Epithelial cell of prostate (primary cell): Measurements from ENCODE around the gene PPFIBP2.

ENCODE experiments used
- DNase-seq: peaks from one replicate; pipeline ENCODE4 v3.0.0-alpha.2; 2011; ENCODE audit warnings: low read depth, low spot score
- H3K27ac ChIP-seq: fragments of 450-650 bp; 2 replicates; pipeline ENCODE4 v1.5.1; 2017; ENCODE audit warnings: mild to moderate bottlenecking

Gene PPFIBP2

DNA sequence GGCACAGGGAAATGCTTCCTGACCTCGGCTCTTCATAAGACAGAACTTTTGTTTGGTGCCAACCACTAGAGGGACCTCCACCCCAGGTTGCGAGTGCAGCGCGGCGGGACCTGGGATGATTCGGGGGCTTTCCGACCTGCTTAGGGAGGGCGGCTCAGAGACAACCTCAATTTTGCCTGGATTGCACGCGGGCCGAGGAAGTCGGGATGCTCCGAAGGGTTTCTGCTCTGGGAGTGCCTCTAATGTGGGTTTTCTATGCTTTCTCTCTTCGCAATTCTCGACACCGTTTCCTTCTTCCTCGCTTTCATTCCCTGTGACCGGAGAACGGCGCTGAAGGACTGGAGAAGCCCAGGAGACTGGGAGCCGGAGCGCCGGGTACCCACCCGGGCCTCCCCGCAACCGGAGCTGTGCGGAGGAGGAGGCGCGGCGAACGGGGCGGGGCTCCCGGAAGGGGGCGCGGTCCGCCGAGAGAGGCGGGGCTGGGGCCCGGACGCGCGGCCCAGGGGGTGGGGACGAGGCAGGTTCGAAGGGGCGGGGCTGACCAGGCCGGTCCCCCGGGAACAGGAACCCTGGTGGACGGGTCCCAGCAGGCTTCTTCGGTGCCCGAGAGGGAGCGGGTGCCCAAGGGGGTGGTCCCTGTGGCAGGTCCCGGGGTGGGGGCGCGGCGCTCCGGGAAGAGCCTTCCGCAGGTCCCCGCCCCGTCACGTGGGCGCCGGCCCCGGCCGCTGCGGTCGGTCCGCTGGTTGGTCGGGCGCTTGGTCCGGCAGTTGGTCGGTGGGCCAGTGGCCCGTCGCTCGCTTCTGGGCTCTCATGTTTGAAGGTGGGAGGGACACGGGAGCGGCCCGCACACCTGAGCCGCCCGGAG lies at the start of gene PPFIBP2:
Gene PPFIBP2, plus strand, starts transcription at position 766 of the 865 bp plus-strand sequence. CDS start 35,477 bp downstream, outside the sequence.
- peak within 1 kb of the TSS; percentile 62 for H3K27ac ChIP-seq
- DNase-seq, result no peak

DNA sequence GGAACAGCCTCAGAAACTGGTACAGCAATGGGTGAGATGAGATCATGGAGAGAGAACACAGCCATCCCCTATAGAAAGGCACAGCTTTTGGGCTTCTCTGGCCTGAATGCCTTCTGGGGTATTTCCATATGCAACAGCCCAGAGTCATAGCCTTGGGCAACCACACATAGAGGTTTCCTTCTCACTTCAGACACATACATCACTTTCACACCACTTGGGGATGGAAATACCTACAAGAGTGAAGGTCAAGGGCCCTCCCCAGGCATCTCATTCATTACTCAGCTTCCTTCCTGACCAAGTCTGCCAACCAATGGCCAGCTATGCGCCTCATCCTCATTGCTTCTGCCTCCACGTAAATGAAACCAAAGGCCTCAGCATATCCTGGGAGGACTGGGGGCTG lies 46.1 kb upstream of the PPFIBP2 start:
- no peak overlapping the region for H3K27ac ChIP-seq
- no peak for DNase-seq

DNA sequence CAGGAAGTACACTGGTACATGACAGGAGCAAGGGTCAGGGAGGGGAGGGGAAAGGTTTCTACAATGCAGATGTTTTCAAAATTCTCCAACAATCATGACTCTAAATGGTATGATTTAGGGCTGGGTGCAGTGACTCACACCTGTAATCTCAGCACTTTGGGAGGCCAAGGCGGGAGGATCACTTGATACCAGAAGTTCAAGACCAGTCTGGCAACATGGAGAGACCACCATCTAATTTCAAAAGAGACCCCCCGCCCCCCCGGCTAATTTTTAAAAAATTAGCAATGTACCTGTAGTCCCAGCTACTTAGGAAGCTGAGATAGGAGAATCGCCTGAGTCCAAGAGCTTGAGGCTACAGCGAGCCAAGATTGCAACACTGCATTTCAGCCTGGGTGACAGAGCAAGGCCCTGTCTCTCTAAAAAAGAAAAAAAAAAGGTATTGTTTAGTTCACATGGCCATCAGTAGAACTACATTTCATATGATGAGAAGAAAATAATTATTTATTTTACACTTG lies 44.4 kb upstream of the PPFIBP2 start:
- H3K27ac ChIP-seq, result no peak overlapping the region
- DNase-seq, result no peak

DNA sequence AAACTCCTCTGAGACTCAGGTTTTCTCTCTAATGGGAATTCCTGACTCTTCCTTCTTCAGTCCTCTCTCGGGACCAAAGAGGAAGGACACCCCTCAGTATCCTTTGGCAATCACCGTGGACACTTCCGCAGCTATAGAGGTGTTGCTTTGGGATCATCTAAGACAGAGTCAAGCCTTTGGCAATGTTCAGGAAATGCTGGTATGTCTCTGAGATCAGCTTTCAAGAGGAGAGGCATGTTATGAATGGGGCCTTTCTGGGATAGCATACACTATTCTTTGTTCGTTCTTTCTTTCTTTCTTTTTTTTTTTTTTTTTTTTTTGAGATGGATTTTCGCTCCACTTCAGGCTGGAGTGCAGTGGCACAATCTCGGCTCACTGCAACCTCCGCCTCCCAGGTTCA lies 42.7 kb upstream of the PPFIBP2 start:
- H3K27ac ChIP-seq, result no peak overlapping the region
- no peak for DNase-seq

DNA sequence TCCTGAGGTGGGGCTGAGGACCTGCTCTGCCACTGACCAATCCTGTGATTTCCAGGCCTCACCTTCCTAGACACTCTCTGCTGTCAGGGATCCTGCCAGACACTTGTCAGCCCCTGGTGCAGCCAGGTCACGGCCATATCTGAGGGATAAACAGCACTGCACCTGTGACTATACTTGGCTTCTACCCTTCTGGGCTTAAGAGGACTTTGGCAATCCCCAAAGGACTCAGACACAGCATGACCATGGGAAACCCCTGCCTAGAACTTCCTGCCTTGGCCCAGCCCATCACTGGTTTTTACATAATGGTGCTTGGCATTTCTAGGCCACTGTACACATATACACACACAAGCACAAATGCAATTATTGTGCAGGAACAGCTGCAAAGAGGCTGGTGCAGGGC lies 40.1 kb upstream of the PPFIBP2 start:
- DNase-seq, result no peak
- H3K27ac ChIP-seq, result no peak overlapping the region

DNA sequence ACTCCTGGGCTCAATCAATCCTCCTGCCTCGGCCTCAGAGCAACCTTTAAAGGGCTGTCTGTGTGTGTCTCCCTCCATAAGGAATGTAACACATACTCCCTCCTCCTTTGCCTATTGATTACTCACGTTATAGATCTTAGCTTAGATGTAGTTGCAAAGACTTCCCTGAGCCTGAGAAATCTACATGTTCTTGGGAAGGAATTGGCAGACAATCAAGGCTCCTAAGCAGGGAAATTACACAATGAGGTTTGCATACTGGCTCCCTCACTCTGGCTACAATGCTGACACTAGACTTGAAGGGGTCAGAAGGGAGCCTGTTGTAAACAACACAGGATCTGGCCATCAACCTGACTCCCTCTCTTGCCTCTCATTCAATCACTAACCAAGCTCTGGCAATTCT lies 33.7 kb upstream of the PPFIBP2 start:
- no peak for DNase-seq

DNA sequence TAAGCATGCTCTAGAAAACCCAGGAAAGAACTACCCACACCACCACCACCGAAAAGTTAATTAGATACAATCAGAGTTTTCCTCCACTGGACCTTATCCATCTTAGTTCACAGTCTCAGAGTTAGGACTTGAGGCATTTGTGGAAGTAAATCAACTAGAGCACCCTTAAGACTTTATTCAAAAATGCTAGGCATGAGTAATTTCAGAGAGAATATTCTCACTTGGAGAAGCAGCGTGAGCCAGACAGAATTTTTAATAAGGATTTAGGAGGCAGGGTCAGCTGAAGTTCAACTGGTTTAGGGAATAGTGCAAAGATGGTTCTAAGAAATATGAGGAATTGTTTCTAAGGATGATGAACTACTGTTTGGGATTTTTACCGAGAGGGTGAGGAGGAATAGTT lies 29.7 kb upstream of the PPFIBP2 start:
- DNase-seq, result no peak
- no peak overlapping the region for H3K27ac ChIP-seq

More for the DNA sequence above, 33.7 kb upstream of the PPFIBP2 start:
- H3K27ac ChIP-seq, result no peak overlapping the region

DNA sequence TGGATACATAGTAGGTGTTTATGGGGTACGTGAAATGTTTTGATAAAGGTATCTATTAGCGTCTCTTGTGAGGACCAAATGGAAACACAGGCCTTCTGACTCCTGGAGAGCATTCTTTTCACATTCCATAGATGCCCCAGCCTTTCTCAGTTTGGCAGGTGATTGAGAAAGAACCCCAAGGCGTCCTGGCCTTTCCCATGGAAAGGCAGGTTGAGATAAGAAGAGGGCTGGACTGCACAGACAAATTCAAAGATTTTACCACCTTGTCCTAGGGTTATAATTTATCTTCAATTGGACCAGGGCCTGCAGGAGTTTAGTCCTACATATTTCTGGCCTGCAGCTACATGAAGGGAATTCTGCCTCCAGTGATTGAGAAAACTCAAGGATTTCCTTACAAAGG lies 29.2 kb upstream of the PPFIBP2 start:
- DNase-seq, result no peak
- no peak overlapping the region for H3K27ac ChIP-seq

DNA sequence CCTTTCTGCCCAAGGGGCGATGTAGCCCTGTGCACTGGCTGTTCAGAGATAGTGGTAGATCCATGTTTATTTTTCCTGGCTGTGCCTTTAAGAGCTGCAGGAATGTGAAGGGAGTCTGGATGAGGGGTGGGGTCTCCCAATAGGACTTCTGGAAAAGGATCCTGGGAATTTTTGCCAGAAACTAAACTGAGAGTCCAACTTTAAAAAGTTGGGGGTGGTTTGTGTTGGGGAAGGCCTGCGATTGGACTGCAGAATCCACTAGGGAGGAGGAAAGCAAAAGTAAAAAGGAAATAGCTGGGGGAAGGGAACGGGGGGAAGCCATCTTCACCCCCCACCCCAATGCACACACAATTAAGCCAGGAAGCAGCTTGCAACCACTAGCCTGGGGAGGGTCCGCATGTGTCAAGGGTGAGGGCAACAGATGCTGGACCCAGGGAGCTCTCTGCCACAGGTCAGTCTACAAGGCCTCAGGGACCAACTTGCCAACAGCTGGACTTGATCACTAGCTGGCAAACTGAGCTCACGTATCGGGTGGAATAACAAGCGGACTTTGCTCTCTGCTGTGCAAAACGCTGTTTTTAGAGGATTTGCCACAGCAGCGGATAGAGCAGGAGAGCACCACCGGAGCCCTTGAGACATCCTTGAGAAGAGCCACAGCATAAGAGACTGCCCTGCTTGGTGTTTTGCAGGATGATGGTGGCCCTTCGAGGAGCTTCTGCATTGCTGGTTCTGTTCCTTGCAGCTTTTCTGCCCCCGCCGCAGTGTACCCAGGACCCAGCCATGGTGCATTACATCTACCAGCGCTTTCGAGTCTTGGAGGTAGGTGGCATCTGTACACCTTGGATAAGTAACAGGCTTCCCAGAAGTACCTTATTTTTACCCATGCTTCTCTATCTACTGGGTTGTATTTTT lies 28.4 kb upstream of the PPFIBP2 start, which contains the start of gene OLFML1:
Gene OLFML1, plus strand, starts transcription at position 321 of the 912 bp plus-strand sequence. Its CDS starts 370 bp downstream, at position 691.
- DNase-seq, result no peak
- H3K27ac ChIP-seq, result no peak within 1 kb of the TSS

DNA sequence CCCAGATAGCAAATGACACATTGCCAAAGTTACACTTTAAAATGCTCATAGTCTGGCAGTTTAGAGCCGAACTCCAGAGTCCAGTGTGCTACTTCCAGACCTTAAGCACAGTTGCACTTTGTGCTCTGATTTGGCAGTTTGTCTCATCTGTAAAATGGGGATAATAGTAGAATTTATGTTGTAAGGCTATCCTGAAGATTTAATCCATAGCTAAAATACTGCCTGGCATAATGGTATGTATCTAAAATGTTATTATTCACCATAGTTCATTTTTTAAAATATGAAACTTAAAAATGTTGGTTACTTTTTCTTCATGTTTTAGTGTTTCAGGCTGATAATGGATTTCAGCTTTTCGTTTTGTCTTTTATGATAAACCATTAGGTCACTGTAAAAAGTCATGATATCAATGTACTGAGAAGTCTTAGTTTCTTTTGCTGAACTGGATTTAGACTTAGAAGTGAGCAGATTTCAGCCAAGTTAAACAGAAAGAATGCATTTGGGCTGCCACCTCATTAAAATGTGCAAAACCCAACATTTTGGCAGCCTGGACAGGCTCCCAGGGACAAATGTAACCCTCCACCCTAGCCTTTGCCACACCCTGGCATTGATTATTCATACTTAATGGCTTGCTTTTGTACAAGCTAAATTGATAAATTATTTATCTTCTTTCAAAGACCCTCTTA lies 27.6 kb upstream of the PPFIBP2 start:
- no peak for DNase-seq
- H3K27ac ChIP-seq, result no peak overlapping the region

DNA sequence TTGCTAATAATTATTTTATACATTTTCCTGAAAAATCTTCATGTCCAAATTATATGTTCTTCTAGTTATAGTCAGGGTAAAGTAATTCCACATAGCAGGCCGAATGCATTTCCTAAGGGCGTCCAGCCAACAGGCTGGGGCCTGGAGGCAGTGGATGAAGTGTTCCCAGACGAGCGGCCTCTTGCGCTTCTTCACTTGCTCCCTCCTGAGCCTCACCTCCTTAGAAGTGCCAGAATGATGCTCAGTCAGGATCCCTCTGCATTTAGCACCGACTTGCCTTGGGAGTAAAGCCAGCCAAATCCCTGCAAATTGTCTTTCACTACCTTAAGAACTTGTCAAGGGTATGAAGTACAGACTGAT lies 27.0 kb upstream of the PPFIBP2 start:
- no peak overlapping the region for H3K27ac ChIP-seq
- no peak for DNase-seq

DNA sequence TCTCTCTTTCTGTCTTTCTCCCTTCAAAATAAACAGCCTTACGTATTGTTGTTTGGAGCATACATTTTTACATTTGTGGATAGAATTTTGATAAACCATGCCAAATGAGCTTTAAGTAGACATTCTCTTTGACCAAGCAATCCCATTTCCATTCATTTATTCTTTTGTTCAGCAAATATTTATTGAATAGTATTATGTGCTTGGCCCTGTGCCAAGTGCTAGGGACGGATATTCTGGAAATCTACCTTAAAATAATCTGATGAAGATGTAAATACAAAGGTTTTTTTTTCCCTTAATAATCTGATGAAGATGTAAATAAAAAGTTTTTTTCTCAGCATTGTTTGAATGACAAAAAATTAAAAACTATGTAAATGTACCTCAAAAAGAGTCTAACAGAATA lies 26.4 kb upstream of the PPFIBP2 start:
- no peak overlapping the region for H3K27ac ChIP-seq
- DNase-seq, result no peak

DNA sequence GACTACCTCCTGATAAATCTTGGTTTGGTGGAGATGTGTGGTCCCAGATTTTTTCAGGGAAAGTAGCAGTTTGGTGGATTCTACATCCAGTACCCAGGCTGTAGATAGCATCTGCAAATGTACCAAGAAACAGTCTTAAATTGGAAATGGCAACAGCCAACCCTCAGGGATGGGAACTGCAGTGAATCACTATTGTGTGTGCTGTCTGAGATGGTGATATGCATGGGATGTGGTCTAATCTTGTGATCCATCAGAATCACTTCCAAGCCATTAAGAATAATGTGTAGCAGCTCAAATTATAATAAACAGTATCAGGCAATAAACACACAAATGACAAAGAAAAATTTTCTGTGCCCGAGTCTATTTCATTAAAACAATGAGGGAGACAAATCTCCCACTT lies 25.1 kb upstream of the PPFIBP2 start:
- no peak for DNase-seq
- no peak overlapping the region for H3K27ac ChIP-seq

DNA sequence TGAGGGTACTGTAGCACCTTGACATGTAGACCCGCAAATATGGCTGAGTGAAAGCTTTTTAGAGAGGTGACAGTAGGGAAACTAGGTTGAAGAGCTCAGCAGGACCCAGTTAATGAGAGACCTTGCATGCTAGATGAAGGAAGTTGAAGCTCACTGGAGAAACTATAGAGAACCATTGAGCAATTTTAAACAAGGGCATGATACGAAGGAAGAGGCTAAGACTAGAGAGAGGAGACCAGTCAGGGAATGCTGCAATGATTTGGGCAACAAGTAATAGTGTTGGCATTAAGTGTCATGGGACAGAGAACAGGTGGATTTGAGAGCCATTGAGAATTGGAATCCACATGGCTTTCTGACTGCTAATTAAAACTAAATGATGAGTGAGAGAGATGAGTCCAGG lies 24.4 kb upstream of the PPFIBP2 start:
- no peak overlapping the region for H3K27ac ChIP-seq

DNA sequence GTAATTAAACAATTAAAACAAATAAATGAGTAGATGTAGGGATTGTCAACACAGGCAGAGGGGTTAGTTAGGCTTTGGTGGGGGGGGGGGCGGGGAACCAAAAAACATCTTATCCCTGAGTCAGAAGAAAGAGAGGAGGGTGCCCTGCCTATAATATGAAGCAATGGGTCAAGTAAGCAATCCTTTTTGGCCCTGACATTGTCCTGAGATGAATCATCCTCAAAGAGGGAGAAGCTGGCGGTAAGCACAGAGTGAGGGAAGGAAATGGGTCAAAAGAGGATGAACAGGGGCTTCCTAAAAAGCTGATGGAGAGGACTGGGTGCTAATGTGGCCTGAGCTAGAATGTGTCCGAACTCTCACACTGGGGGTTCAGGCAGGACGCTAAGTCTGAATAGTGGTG lies 23.7 kb upstream of the PPFIBP2 start:
- DNase-seq, result no peak
- H3K27ac ChIP-seq, result no peak overlapping the region

More for the DNA sequence above, 24.4 kb upstream of the PPFIBP2 start:
- no peak for DNase-seq

DNA sequence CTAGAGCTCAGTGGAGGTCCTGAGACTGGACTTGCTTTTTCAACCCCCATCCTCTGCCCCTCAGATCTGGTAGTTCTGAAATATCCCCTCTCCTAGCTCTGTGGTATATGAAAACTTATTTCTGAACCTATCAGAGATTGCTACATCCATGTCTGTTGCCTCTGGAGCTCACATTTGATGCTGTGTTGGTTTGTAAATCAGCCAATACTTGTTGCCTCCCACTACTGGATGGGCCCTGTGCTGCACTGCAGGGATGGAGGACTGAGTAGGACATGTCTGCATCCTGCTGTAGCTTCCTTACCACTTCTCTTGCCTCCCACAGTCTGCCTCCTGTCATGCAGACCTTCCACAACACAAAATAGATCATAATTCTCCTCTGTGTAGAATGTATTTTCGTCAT lies 23.3 kb upstream of the PPFIBP2 start:
- DNase-seq, result no peak
- no peak overlapping the region for H3K27ac ChIP-seq

DNA sequence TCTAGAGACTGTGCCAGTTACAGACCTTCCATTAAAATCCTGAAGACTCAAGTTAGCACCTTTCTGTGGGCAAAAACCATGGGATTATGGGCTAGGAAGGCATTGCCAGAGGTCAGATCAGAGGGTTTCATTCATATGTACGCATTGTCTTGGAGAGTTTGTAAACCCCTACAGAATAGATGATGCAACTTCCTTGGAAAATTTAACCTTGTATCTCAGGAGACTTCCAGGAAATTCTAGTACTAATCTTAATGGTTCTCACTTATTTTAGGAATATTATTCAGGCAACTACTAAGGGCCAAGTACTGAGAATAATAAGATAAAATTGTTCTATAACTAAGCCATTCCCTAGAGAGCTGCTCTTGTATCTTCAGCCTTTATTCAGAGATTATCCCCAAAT lies 21.5 kb upstream of the PPFIBP2 start:
- no peak overlapping the region for H3K27ac ChIP-seq
- DNase-seq, result no peak

DNA sequence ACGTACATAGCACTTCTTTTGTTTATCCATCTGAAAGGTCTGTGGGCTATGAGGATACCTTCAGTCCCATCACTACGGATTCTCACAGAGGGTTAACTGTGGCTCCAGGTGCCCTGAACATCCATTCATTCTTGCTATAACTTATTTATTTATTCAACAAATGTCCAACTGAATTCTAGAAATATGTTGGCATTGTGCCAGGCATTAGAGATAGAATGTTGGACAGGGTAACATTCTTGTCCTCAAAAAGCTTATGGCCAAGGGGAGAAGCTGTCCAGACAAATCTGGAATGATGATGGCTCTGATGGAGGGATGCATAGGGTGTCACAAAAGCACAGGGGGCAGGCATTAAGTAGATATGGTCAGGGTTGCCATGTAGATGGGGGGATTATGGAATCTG lies 20.1 kb upstream of the PPFIBP2 start:
- DNase-seq, result no peak

DNA sequence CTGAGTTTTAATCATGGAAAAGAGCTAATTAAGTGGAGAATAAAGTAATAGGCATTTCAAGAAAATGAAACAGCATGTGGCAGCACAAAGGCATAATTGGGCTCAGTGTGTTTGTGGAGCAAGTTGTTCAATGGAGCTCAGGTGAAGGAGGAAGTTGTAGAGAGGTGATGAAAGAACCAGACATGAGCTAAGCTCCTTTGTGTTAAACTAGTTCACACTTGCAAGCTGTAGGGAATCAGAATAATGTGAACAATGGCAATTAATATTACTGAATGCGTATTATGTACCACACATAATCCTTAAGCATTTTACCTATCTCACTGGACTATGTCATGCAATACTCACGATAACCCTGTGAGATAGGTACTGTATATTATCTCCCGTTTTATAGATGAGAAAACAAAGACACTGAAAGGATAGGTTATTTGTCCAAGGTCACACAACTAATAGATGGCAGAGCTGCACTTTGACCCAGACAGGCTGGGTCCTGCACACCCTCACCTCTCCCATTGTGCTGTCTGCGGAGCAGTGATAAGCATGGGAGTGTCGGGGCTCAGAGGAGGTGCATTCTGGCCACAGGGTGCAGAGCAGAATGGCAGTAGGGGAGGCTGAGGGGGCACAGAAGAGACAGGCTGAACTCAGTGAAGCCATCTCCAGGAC lies 19.6 kb upstream of the PPFIBP2 start:
- DNase-seq, result peak; percentile 27
- H3K27ac ChIP-seq, result peak overlapping the region; percentile 38

More for the DNA sequence above, 20.1 kb upstream of the PPFIBP2 start:
- peak overlapping the region; percentile 38 for H3K27ac ChIP-seq
